Stimulated activated CD4-positive, alpha-beta T cell treated with anti-CD3 and anti-CD28 coated beads, Interleukin-12 subunit alpha, Interleukin-12 subunit beta, amount 100 ng/mL, for 48 hours (primary cell): ENCODE measurements around the gene TENM4.
"Not testable (repeated sequence)": the region's sequence is repeated elsewhere in the genome, so short reads cannot be mapped to it uniquely, and the experiment has no call there.

ENCODE experiments used
- DNase-seq, 3 donors: peaks; one replicate each; pipeline ENCODE4 v3.0.0-alpha.2; 2020; ENCODE audit warnings: low read depth in 2 of 3, low spot score in 1 of 3

The TENM4 gene

DNA sequence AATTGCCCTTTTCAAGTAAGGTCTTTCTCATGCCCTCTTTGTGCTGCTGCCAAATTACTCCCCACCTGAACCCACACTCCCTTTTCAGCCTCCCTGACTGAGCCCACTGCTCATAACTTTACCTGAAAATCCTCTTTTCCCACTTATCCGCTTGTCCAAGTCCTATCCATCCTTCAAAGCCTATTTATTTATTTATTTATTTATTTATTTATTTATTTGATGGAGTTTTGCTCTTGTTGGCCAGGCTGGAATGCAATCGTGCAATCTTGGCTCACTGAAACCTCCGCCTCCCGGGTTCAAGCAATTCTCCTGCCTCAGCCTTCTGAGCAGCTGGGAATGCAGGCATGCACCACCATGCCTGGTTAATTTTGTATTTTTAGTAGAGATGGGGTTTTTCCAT is 613.5 kb downstream of the TENM4 start:
- not testable (repeated sequence) for DNase-seq

DNA sequence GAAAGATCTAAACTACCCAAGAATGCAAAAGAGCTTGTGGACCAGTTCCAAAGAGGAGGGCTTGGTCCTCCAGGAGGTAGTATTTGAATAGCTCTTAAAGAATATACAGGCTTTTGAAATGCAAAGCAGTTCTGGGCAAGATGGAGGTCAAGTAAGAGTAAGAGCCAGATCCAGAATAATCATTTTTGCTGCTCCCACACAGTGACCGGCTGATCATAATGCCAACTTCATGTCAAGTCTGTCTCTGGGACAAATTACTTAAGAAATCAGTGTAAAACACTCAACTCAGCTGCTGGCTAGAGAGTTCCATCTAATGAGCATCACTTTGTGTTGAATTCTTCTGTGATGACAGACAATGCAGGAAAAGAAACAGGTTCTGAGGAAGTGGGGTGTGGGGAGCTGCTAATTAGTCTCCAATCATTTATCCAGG is 615.2 kb downstream of the TENM4 start:
- no peak for DNase-seq

DNA sequence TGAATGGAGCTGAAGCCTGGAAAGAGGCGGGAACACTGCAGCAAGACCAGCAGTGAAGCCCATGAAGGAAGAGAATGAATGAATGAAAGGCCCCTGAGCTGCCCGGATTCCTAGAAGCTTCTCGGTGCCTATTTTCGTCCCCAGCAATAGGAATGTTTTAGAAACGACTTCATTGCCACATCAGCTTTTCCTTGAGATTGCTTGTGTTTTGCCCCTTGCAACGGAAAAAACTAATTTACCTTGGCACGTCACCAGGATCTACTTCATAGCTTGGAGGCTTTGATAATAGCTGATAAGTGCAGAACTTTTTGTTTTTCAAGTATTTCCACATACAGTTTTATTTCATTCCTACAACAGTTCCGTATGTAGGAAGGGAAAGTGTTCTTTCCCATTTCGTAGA is 617.2 kb downstream of the TENM4 start:
- no peak for DNase-seq

DNA sequence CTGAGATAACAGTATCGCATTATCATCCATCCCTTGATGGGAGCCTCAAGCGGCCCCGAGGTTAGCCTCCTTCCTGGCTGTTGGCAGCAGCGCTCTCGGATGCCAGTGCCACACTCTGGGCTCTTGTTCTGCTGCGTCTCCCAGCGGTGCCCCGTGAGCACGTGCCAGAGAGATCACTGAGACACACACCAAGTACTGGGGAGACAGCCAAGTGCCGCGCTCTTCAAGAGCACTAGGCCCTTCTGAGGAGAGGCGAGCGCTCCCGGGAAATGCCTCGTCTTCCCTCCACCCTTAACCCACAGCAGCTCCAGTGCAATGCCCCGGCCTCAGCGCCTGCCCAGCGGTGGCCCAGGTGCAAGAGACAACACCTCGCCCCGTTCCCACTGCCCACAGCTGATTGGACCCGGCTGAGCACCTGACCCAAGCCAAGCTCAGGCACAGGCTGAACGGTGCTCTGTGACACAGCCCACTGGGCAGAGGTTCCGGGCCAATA is 617.9 kb downstream of the TENM4 start:
- DNase-seq = no peak

DNA sequence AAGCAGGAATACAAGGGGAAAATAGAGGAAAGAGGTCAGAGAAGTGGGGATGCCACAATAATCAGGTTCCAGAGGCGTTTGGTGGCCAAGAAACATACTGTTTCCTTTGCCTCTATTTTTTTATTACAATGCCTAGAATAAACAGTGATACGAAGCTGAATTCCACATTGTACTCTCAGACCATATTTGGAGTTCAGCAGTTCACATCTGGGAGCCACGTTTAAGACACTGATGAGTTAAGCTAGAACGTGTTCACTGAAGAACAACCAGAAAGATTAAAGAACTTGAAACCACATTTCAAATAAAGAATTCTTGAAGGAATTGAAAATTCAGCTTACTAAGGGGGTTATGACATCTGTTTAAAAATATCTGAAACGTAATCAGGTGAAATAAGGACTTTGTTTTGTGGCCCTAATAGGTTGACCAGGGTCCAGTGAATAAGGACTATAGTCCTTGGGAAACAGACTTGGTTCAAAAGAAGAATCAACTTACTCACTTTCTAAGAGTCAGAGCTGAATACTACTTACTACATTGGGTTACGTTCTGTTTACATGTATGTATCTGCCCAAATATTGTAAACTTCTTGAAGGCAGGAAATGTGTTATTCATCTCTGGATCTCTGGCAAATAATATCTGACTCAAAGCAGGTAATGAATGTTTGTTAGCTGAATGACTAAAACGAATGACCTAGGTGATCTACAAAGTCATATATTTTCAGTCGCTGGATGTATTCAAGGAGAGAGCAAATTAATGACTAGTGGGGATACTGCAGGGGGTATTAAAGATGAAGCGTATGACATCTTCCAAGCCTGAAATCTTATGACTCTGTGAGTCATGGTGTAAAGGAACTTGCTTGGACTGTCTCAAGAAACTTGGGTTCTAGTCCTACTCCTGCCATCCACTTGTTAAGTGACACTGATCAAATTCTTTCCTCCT is 619.2 kb downstream of the TENM4 start:
- DNase-seq = no peak

DNA sequence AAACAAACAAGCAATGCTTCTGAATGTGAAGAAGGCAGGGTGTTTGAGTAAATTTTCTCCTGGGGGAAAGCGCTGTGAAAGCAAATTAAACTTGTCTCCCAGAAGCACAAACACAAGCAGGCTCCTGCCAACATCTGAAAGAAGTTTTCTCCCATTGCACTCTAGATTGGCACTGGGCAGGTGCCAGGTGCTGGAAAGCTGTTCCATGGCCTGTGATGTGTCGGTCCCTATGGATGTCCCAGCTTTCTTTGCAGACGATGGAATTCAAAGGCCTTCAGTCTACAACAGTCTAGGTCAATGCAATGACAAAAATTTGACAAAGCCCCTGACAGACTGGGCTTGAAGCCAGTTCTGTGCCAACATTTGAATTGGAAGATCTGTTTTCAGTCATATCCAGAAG is 620.1 kb downstream of the TENM4 start:
- DNase-seq = no peak

DNA sequence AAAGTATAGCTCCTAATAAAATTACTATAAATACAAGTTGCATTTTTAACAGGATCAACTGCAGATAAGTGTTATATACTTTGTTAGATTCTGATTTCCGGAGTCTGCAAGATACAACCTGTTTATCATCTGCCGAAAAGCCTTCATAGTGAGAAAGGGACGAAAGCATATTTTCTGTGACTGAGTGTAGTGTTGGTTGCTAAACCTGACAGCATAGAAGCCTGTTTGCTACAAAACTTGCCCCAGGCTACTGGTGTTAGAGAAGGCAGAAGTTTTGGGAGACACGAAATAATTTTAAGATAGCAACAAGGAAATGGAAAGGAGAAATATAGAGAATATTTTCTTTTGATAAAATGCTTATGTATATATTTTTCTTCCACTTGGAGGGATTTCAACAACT is 622.6 kb downstream of the TENM4 start:
- no peak for DNase-seq

DNA sequence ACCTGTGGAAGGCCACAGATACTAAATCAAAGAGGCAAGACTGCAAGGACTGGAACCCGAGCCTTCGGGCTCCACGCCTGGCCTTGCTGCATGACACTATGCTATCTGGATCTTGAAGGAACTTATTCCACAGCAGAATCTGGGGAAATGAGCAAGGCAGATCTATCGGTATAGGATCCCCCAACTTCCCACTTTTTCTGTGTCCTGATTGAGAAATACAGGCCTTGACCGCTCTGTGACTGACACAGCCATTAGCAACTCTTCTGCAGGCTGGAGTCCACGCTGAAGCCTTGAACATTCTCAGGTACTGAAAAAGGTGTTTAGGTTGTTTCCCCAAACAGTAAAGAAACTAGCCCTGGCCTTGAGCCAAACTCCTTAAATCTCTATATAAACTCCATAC is 625.0 kb downstream of the TENM4 start:
- no peak for DNase-seq

DNA sequence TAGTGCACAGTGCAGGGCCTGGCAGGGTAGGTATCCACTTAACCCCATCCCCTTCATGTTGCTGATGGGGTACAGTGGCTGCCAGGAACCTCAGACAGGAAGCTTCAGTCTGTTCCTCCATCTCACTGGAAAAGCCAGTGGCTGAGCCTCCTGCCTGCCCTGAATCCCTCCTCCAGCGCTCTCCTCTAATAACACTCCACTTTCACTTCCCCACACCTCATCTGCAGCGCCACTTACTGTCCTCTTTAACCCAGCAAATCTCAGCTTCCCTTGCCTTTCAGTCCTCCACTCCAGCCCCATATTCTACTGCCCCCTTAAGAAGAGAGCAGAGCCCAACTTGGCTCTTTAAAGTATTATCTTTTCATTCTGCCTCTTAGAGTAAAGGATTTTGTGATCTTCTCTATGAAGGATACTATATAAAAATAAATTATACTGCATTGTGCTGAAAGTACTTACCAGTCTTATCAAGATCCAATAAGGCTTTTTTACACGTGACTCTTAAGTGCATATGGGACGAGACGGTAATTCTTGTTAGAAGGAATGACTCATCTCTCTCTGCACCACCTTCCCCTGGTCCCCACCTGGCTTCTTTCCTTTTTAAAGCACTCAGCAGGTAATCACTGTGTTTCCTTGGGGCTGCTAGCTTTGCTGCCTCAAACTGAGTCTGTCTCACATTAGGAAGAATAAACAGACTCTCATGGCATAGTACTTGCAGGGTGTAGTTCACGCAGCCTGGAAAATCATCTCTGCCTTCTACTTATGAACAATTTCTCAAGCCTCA is 628.1 kb downstream of the TENM4 start:
- no peak for DNase-seq

DNA sequence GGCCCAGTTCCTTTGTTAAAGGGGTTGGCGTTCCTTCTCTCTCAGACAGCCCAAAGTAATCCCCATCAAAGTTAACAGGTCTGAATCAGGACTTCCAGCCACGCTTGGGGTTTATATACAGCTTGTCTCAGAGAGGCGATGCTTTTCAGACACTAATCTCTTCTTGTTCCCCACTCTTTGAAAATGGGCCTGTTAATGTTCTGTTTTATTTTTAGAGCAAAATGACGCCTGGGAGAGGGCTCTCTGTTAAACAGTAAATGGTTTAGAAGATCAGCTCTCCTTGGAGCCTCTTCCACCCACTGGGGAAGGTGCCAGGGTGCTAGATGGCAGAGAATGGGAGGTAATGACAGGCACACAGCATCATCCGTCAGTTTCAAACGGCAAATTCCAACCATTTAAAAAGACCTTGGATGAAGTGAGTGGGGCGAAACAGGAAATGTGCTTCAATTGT is 630.2 kb downstream of the TENM4 start:
- no peak for DNase-seq

DNA sequence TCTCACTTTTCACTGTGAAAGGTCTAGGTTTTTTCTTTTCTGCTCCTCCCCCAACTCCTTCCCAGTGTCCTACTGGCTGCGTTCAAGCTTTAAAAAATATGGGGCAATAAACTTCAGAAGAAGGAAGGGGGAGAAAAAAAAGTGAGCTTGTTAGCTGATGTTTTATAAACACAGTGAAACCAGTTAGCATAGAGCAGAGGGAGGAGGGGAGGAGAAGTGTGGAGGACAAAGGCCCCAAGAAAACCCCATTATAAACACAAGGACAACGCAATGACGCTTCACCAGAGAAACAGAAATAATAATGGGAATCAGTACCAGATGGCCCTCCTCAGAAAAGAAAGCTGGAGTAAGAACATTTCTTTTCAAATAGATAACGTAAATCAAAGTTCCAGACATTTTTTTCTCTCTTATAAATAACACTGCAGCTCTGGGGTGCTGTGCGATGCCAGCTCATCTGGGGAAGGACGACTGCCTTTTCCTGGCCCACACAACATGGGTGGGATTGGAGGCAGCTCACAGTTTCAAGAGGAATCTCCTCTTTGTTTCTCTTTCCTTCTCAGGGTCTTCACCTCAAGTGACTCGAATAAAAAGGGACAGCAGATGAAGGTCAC is 630.8 kb downstream of the TENM4 start:
- no peak for DNase-seq

DNA sequence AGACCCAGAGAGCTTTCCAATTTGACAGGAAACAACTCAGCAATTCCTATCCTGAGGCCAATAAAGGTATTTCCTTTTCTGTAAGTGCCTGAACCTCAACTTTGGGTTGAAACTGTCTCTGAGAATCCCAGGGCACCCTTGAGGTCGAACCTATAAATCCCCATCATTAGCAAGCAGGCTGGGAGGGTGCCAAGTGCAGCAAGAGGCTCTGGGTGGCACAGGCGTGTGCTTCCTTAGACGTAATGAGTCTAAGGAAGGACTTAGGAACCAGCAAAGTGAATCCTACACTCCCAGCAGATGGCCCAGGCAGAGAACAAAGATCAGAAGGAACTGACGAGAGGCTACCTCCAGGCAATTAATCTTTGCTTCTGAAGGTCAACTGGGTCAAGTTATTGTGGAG is 631.9 kb downstream of the TENM4 start:
- no peak for DNase-seq

DNA sequence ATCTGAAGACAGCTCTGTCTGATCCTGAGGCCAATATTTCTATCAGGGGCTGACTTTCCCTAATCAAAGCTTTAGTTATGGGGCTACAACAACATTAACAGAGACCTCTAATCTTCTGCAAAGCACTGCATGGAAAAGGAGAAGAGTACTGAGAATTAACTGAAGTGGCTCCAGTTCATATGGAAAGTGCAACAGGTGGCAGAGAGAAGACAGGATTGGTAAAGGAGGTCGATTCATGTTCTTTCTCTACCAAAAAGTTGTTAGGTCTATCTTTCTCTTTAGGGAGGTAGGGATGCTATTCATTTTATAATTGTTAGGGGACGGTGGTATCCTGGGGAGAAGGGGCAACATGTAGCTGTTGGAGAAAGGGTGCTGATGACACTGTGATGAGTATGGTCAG is 633.5 kb downstream of the TENM4 start:
- no peak for DNase-seq

DNA sequence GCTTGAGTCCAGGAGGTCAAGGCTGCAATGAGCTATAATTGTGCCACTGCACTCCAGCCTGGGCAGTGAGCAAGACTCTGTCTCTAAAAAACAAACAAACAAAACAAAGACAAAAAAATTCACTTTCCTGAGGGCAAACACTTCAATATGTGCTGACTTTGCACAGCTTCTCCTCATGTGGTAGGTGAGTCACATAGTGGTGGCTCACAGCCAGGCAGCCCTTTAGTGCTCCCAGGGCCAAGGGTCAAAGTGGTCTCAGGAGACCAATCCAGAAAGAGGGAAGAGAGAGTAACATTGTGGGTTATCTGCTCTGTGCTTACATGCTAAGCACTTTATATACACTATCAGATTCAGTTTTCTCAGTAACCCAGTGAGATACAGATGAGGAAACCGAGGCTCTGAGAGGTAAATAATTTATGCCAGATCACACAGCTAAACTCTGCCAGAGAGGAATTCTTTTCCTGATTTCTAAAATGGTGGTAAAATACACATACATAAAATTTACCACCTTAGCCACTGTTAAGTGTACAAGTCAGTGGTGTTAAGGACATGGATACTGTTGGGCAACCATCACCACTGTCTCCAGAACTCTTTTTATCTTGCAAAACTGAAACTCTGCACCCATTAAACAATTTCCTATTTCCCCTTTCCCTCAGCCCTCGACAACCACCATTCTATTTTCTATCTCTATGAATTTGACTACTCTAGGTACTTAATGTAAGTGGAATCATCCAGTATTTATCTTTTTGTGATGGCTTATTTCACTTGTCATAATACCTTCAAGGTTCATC is 634.4 kb downstream of the TENM4 start:
- DNase-seq = no peak

DNA sequence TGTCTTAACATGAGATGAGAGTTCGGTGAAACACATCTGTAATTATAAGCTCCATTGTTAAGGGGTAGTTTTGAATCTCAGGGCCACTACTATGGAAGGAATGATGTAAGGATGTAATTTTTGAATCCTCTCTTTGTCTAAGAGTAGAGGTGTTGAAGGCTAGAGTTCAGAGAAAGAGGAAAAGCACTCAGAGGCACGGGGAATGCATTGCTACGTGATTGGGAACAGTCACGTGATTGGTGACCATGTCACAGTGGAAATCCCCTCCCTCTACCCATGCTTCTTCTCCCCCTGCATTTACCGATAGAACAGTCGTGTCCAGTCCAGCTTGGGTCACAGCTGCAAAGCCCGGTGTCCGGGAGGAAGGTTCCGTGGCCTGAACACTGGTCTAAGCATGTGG is 635.8 kb downstream of the TENM4 start:
- no peak for DNase-seq

DNA sequence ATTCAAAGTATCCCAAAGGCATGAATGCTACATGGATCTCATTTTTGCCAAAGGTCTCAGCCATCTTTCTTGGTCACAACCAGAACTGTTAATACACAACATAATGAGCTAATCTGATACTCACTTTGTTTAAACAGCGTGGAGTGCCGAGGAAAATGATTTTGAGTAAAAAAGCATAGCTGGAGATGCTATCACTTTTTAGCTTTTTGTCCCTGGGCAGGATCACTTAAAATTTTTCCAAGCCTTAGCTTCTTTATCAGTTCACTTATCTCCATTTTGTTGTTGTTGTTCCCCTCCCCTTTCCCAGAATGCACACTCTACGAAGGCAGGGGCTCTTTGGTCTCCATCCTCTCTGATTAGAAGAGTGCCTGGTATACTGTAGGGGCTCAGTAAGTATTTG is 636.8 kb downstream of the TENM4 start:
- no peak for DNase-seq

DNA sequence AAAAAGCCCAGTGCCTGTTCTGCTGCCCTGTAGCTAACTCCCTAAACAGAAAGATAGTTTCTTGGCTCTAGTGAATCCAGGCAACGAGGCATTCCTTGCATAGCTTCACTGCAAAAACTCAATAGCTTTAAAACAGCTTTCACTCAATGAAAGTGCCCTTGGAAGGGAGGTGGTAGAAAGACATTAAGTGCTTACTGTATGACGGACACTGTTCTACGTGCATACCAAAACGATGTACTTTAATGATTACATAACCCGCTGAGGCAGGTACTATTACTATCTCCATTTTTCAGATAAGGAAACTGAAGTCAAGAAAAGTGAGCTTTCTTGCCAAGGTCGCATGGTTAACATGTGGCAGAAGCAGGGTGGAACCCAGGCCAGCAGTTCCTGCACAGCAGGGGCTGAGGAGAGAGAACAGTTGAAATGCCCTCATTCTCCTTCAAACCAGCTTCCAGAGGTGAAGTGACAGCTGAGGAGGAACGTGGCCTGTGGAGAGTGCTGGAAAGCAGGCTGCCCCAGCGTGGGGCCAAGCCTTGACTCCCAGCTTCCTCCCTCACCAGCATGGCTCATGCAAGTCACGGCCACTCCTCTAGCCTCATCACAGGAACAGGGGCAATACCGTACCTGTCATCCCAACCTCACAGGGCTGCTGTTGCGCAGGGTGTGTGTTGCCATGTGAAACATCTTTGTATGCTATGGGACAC is 638.6 kb downstream of the TENM4 start:
- DNase-seq = no peak

DNA sequence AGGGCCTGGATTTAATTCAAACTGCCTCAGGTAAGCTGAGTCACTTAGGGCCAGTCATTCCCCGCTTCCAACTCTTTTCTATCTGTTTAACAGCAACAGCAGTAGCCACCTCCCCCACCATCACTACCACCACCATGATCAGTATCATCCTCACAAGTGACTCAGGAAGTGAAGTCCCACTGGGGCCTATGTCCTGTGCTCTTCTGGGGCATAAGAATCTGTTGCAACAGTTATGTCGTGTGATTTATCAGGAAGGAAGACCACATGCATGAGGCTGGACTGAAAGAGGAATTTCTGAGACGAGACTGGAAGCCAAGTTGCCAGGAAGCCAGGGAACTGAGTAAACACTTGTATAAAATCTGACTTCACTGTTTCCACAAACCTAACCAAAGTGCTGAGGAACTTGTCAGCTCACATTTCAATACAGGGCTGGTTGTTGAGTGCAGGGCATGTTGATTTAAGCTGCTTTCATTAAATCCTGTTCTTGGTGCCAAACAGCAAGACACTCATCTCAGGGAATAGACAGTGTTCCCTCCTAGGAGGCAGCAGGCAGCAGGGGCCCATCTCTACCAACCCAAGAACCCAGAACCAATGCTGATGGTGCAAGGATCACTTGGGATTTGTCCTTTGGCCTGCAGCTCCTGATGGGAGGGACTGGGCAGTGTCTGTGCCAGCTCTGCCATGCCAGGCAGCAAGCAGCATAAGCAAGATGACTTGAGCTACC is 639.5 kb downstream of the TENM4 start:
- DNase-seq = no peak

DNA sequence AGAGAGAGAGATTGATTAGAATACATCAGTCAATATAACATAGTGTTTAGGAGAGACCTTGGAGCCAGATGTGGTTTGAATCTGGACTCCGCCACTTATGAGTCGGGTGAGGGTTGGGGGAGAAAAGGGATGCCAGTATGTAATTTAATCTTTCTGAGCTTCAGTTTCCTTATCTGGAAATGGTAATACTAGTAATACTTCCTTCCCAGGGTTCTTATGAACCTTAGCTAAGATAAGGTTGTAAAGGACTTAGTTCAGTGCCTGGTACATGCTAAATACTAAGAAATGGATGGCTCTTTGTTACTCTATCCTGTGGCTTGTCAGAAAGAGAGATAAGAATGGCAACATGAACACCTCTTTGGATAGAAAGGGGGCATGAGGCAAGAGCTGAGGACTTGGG is 640.1 kb downstream of the TENM4 start:
- DNase-seq = no peak
